ENCODE data around the gene ARHGEF16. TPM values are rescaled to one million over a fixed set of nuclear protein-coding genes. Genes with fewer than 3 reads are reported as not detected.

ARHGEF16 gene
- total RNA-seq, 4 donors from 2014 or later: 0.17 to 19.6 (median 2.0) TPM

- no peak for TF ChIP-seq CTCF (IDR thresholded peaks at IDR 0.05; ENCODE audit: low read depth)
These were observed 22.2 kb downstream of the ARHGEF16 start for GRCh38 chr1:3476666-3477065.

GRCh38 chr1:3477241-3477995 is 23.0 kb downstream of the ARHGEF16 start:
- TF ChIP-seq CTCF (IDR thresholded peaks at IDR 0.05; ENCODE audit: low read depth): no peak

- TF ChIP-seq CTCF (IDR thresholded peaks at IDR 0.05; ENCODE audit: low read depth): no peak
These were observed 23.7 kb downstream of the ARHGEF16 start for GRCh38 chr1:3478187-3478586.

GRCh38 chr1:3479511-3480368 is 25.3 kb downstream of the ARHGEF16 start:
- no peak for TF ChIP-seq CTCF (IDR thresholded peaks at IDR 0.05; ENCODE audit: low read depth)

- no peak for TF ChIP-seq CTCF (IDR thresholded peaks at IDR 0.05; ENCODE audit: low read depth)
These were observed 25.9 kb downstream of the ARHGEF16 start for GRCh38 chr1:3480369-3480719.

- TF ChIP-seq CTCF (IDR thresholded peaks at IDR 0.05; ENCODE audit: low read depth): no peak
These were observed 26.6 kb downstream of the ARHGEF16 start for GRCh38 chr1:3481046-3481445.

GRCh38 chr1:3481836-3482375 is 27.4 kb downstream of the ARHGEF16 start:
- no peak for TF ChIP-seq CTCF (IDR thresholded peaks at IDR 0.05; ENCODE audit: low read depth)

All from subcutaneous adipose tissue (tissue), 4 donors.